Transverse colon (tissue), 4 donors: ENCODE measurements around the gene CST9.

Experiments used
- EP300 ChIP-seq: sonication (generic); formaldehyde crosslinking; IDR thresholded peaks from one replicate; pipeline ENCODE4 v1.6.1; 2017; ENCODE audit warnings: antibody characterized with exemption, low read depth
- POLR2A ChIP-seq: fragments of 450-650 bp; IDR thresholded peaks from one replicate; pipeline ENCODE4 v1.6.1; 2016; ENCODE audit warnings: antibody characterized with exemption, mild to moderate bottlenecking, moderate library complexity
- POLR2AphosphoS5 ChIP-seq, 3 donors: sonication (generic); formaldehyde crosslinking; IDR thresholded peaks; one replicate each; pipeline ENCODE4 v1.6.1; 2016; ENCODE audit warnings: antibody characterized with exemption in 3 of 3
- TF ChIP-seq, protein P1 (sequence below), 5 experiments: fragments of 200-600 bp in 3 of 5; fragments of 450-650 bp in 2 of 5; sonication (generic) in 3 of 5; IDR thresholded peaks; 1 replicate in 2 of 5; 2 replicates in 3 of 5; pipeline ENCODE4 v1.5.1; 2016 to 2017; ENCODE audit warnings: antibody characterized with exemption in 5 of 5, inconsistent platforms in 3 of 5, mild to moderate bottlenecking in 2 of 5, moderate library complexity in 1 of 5

DNA sequence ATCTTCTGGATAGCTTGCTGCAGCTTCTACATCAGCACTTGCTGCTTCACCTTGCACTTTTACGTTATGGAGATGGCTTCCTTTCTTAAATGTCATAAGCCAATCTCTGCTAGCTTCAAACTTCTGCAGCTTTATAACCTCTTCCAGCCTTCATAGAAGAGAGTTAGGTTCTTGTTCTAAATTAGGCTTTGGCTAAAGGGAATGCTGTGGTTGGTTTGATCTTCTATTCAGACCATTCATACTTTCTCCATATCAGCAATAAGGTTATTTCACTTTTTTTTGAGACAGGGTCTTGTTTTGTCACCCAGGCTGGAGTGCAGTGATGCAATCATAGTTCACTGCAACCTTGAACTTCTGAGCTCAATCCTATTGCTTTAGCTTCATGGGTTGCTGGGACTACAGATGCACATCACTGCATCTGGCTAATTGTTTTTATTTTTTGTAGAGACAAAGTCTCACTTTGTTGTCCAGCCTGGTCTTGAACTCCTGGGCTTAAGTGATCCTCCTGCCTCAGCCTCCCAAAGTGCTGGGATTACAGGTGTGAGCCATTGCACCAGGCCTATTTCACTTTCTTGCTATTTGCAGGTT, 44.2 kb upstream of the CST9 start:
- no peak for TF ChIP-seq POLR2A
- TF ChIP-seq, protein P1, sequence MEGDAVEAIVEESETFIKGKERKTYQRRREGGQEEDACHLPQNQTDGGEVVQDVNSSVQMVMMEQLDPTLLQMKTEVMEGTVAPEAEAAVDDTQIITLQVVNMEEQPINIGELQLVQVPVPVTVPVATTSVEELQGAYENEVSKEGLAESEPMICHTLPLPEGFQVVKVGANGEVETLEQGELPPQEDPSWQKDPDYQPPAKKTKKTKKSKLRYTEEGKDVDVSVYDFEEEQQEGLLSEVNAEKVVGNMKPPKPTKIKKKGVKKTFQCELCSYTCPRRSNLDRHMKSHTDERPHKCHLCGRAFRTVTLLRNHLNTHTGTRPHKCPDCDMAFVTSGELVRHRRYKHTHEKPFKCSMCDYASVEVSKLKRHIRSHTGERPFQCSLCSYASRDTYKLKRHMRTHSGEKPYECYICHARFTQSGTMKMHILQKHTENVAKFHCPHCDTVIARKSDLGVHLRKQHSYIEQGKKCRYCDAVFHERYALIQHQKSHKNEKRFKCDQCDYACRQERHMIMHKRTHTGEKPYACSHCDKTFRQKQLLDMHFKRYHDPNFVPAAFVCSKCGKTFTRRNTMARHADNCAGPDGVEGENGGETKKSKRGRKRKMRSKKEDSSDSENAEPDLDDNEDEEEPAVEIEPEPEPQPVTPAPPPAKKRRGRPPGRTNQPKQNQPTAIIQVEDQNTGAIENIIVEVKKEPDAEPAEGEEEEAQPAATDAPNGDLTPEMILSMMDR (IDR thresholded peaks at IDR 0.05): no peak
- no peak for TF ChIP-seq POLR2AphosphoS5 (IDR thresholded peaks at IDR 0.05)
- TF ChIP-seq EP300: no peak
